Esophagus squamous epithelium (tissue), 4 donors: Measurements from ENCODE around the gene ALDH8A1.

Source experiments
- POLR2A ChIP-seq, 4 donors: fragments of 450-650 bp; IDR thresholded peaks; one replicate each; pipeline ENCODE4 v1.6.1; 2017; ENCODE audit warnings: antibody characterized with exemption in 4 of 4, mild to moderate bottlenecking in 4 of 4, moderate library complexity in 3 of 4
- TF ChIP-seq, protein P1 (sequence below), 6 experiments: fragments of 450-650 bp in 4 of 6; fragments of 200-600 bp in 2 of 6; sonication (generic) in 2 of 6; IDR thresholded peaks; one replicate each; pipeline ENCODE4 v1.5.1; 2016 to 2019; ENCODE audit warnings: antibody characterized with exemption in 6 of 6, mild to moderate bottlenecking in 4 of 6, moderate library complexity in 4 of 6

DNA sequence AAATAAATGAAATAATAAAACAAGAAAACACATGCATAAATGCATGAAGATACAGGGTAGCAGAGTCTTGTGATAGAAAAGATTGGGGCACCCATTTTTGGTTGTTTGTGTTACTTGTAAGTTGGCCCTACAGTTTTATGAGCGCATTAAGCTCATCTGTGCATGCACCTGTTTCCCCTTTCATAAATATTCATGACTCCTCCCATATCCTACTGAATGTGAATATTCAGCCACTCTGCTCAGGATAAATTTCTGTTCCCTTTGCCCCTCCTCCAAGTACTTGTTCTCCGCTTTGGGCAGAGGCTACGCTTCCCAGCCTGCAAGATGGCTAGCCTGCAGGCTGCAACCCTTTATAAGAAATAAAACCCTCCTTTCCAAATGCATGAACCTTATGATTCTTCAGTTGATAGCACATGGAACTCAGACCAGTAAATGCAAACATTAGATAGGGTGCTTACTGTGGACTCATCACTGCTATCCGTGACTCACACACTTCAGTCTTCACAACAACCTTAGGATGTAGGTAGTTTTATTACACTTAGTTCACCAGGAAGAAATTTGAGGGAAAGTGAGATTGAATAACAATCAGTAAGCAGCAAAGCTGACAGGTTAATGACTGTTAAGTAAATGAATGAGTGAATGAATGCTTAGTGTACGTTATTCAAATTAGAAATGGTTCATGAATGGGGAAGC is 15.0 kb downstream of the ALDH8A1 start:
- TF ChIP-seq, protein P1, sequence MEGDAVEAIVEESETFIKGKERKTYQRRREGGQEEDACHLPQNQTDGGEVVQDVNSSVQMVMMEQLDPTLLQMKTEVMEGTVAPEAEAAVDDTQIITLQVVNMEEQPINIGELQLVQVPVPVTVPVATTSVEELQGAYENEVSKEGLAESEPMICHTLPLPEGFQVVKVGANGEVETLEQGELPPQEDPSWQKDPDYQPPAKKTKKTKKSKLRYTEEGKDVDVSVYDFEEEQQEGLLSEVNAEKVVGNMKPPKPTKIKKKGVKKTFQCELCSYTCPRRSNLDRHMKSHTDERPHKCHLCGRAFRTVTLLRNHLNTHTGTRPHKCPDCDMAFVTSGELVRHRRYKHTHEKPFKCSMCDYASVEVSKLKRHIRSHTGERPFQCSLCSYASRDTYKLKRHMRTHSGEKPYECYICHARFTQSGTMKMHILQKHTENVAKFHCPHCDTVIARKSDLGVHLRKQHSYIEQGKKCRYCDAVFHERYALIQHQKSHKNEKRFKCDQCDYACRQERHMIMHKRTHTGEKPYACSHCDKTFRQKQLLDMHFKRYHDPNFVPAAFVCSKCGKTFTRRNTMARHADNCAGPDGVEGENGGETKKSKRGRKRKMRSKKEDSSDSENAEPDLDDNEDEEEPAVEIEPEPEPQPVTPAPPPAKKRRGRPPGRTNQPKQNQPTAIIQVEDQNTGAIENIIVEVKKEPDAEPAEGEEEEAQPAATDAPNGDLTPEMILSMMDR (IDR thresholded peaks at IDR 0.05): no peak
- TF ChIP-seq POLR2A (IDR thresholded peaks at IDR 0.05): no peak
